ENCODE measurements around the gene DPH3. TPM values are rescaled to one million over a fixed set of nuclear protein-coding genes. Genes with fewer than 3 reads are reported as not detected.

The DPH3 gene
- total RNA-seq, 2 experiments from 2014 or later, result 10.5 to 12.8 TPM

- CTCF ChIA-PET, result no interaction called here
- no peak for TF ChIP-seq CTCF (IDR thresholded peaks at IDR 0.05)
- no peak overlapping the region for H3K4me3 Mint-ChIP-seq
- no peak overlapping the region for H3K27ac ChIP-seq (ENCODE audit: low read depth in 1 of 2, low read length in 2 of 2)
- no peak for DNase-seq
- POLR2A ChIA-PET, result no interaction called here
- no peak overlapping the region for H3K4me3 ChIP-seq (ENCODE audit: low read length)
- H3K9me3 ChIP-seq (ENCODE audit: control insufficient read depth in 1 of 2, insufficient read depth in 1 of 2, low read length in 2 of 2), result no peaks in the 10 kb centered on the region
- no peaks in the 10 kb centered on the region for H3K4me1 Mint-ChIP-seq (ENCODE audit: low read depth)
- peaks cover 6% of the 10 kb centered on the region for H3K9me3 Mint-ChIP-seq
- intact Hi-C loops (cut with DNase I, micrococcal nuclease), result no loop called here
- no peak for ATAC-seq (ENCODE audit: poor library complexity)
- H3K36me3 Mint-ChIP-seq (ENCODE audit: low read depth), result no peaks in the 10 kb centered on the region
- H3K4me1 ChIP-seq (ENCODE audit: insufficient read depth, low read length), result no peaks in the 10 kb centered on the region
- H3K27ac Mint-ChIP-seq, result no peak overlapping the region
- no peaks in the 10 kb centered on the region for H3K36me3 ChIP-seq (ENCODE audit: insufficient read depth, low read length)
- H3K27me3 ChIP-seq (ENCODE audit: control insufficient read depth in 1 of 2, insufficient read depth in 2 of 2, low read length in 2 of 2), result no peaks in the 10 kb centered on the region
- H3K27me3 Mint-ChIP-seq, result no peaks in the 10 kb centered on the region
Measured at GRCh38 chr3:16221990-16222389, 42.8 kb downstream of the DPH3 start.

GRCh38 chr3:16219777-16220176 is 45.0 kb downstream of the DPH3 start:
- no peaks in the 10 kb centered on the region for H3K36me3 ChIP-seq (ENCODE audit: insufficient read depth, low read length)
- CTCF ChIA-PET, result no interaction called here
- no peak for ATAC-seq (ENCODE audit: poor library complexity)

GRCh38 chr3:16216373-16216935 is 48.3 kb downstream of the DPH3 start:
- H3K27ac Mint-ChIP-seq, result no peak overlapping the region
- TF ChIP-seq CTCF (IDR thresholded peaks at IDR 0.05), result no peak
- no peak overlapping the region for H3K4me3 Mint-ChIP-seq
- intact Hi-C loops (cut with DNase I, micrococcal nuclease), result no loop called here
- no peaks in the 10 kb centered on the region for H3K36me3 Mint-ChIP-seq (ENCODE audit: low read depth)
- H3K9me3 Mint-ChIP-seq, result no peaks in the 10 kb centered on the region
- H3K27ac ChIP-seq (ENCODE audit: low read depth in 1 of 2, low read length in 2 of 2), result no peak overlapping the region
- ChIA-PET CTCF (no interaction called here), POLR2A (no interaction called here)
- H3K27me3 Mint-ChIP-seq, result no peaks in the 10 kb centered on the region
- H3K4me1 ChIP-seq (ENCODE audit: insufficient read depth, low read length), result no peaks in the 10 kb centered on the region
- H3K4me1 Mint-ChIP-seq (ENCODE audit: low read depth), result no peaks in the 10 kb centered on the region
- no peaks in the 10 kb centered on the region for H3K27me3 ChIP-seq (ENCODE audit: control insufficient read depth in 1 of 2, insufficient read depth in 2 of 2, low read length in 2 of 2)
- DNase-seq (no peak), ATAC-seq (ENCODE audit: poor library complexity) (no peak)
- H3K9me3 ChIP-seq (ENCODE audit: control insufficient read depth in 1 of 2, insufficient read depth in 1 of 2, low read length in 2 of 2), result no peaks in the 10 kb centered on the region
- H3K4me3 ChIP-seq (ENCODE audit: low read length), result no peak overlapping the region
- H3K36me3 ChIP-seq (ENCODE audit: insufficient read depth, low read length), result no peaks in the 10 kb centered on the region

More at GRCh38 chr3:16219777-16220176, 45.0 kb downstream of the DPH3 start:
- Mint-ChIP-seq H3K36me3 (ENCODE audit: low read depth) (no peaks in the 10 kb centered on the region), H3K27ac (no peak overlapping the region), H3K4me1 (ENCODE audit: low read depth) (no peaks in the 10 kb centered on the region), H3K9me3 (peaks cover 6% of the 10 kb centered on the region), H3K4me3 (no peak overlapping the region), H3K27me3 (no peaks in the 10 kb centered on the region)
- POLR2A ChIA-PET, result no interaction called here
- no peaks in the 10 kb centered on the region for H3K27me3 ChIP-seq (ENCODE audit: control insufficient read depth in 1 of 2, insufficient read depth in 2 of 2, low read length in 2 of 2)
- TF ChIP-seq CTCF (IDR thresholded peaks at IDR 0.05), result no peak
- no peak overlapping the region for H3K27ac ChIP-seq (ENCODE audit: low read depth in 1 of 2, low read length in 2 of 2)
- H3K4me1 ChIP-seq (ENCODE audit: insufficient read depth, low read length), result no peaks in the 10 kb centered on the region
- H3K4me3 ChIP-seq (ENCODE audit: low read length), result no peak overlapping the region
- DNase-seq, result no peak
- no peaks in the 10 kb centered on the region for H3K9me3 ChIP-seq (ENCODE audit: control insufficient read depth in 1 of 2, insufficient read depth in 1 of 2, low read length in 2 of 2)
- intact Hi-C loops (cut with DNase I, micrococcal nuclease), result no loop called here
